ENCODE results near the gene ZNF468.
"Not testable (repeated sequence)": the region's sequence is repeated elsewhere in the genome, so short reads cannot be mapped to it uniquely, and the experiment has no call there.

ZNF468 gene

GRCh38 chr19:52825765-52826164 is 31.7 kb downstream of the ZNF468 start:
- DNase-seq (ENCODE audit: low read depth) = no peak

DNA sequence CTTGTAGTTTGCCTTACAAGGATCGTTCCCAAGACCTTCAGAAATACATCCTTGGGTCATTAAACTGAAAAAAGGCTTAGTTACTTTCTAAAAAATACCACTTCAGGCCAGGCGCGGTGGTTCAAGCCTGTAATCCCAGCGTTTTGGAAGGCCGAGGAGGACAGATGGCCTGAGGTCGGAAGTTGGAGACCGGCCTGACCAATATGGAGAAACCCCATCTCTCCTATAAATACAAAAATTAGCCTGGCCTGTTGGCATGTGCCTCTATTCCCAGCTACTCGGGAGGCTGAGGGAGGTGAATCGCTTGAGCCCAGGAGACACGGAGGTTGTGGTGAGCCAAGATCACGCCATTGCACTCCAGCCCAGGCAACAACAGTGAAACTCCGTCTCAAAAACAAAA is 33.7 kb downstream of the ZNF468 start:
- no peak for DNase-seq (ENCODE audit: low read depth)

GRCh38 chr19:52821204-52821960 is 36.0 kb downstream of the ZNF468 start, which contains the start of gene ZNF28:
TSS of gene ZNF28 (minus strand) at chr19:52821633. CDS start at chr19:52817958, 3,675 bp downstream.
- not testable (repeated sequence) for DNase-seq (ENCODE audit: low read depth)

DNA sequence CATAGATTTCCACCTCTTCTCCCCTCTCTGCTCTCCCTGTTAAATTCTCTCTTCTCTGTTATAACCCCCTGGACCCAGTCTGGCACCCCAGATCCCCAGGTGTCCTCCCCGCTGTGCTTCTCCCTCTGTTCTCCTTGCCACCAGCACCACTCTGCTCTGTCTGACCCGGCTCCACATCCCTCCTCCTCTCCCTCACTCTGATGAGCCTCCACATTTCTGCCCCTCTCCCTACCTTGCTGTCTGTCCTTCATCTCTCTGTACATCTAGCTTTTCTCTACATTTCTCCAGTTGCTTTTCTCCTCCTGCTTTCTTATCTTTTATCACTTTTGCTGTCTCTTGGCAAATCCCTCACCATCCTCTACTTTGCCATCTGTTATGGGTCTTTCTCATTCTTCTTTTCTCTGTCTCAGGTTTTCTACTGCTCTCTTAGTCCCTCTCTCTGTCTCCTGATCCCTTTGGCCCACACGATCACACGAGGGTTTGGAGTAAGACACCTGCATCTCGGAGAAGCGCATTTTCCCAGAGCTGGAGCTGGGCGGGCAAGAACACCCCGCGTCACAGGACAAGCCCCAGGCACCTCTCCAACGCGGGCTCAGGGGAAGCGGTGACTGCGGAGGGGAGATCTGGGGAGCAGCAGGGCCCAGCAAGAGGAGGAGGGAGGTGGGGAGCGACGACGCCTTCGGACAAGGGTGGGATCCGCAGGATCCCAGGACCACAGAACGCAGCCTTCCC is 36.8 kb downstream of the ZNF468 start:
- not testable (repeated sequence) for DNase-seq (ENCODE audit: low read depth)

DNA sequence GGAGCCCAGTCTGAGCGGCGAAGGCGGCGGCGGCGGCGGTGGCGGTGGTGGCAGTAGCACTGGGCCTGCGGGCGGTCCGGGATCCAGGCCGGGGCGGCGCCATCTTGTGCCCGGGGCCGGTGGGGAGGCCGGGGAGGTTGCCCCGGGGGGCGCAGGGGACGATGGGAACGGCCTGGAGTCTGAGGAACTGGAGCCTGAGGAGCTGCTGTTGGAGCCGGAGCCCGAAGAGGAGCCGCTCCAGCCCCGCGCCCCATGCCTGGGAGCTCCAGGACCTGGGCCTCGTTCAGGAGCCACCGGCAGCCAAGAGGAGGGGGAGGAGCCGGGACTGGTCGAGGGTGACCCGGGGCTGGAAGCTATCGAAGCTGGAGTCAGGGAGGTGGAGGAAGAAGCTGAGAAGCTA is 47.6 kb downstream of the ZNF468 start:
- no peak for DNase-seq (ENCODE audit: low read depth)

DNA sequence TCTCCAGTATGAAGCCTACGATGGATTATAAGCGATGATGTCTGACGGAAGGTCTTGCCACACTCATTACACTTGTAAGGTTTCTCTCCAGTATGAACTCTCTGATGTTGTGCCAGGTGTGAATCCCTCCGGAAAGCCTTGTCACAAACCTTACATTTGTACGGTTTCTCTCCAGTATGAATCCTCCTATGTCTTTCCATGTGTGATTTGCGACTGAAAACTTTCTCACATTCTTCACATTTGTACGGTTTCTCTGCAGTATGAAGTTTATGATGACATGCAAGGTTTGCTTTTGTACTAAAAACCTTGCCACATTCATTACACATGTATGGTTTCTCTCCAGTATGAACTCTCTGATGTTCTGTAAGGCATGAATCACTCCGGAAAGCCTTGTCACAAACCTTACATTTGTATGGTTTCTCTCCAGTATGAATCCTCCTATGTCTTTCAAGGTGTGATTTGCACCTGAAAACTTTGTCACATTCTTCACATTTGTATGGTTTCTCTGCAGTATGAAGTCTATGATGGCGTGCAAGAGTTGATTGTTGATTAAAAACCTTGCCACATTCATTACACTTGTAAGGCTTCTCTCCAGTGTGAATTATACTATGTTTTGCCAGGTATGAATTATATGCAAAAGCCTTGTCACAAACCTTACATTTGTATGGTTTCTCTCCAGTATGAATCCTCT is 57.3 kb downstream of the ZNF468 start:
- not testable (repeated sequence) for DNase-seq (ENCODE audit: low read depth)

DNA sequence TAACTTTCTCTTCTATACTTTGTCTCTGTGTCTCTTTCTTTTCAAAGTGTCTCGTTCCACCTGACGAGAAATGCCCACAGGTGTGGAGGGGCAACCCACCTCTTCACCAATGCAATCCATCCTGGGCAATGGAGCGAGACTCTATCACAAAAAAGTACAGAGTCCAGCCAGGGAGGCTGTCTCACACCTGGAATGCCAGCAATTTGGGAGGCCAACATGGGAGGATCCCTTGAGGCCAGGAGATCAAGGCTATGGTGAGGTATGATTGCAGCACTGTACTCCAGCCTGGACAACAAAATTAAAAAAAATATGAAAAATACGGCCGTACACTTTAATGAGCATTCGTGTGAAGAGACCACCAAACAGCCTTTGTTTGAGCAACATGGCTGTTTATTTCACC is 68.0 kb downstream of the ZNF468 start:
- DNase-seq (ENCODE audit: low read depth) = no peak
